Motor neuron (in vitro differentiated cells): ENCODE results near the gene SPATA6. TPM values are rescaled to one million over a fixed set of nuclear protein-coding genes. Genes with fewer than 3 reads are reported as not detected.
"Not testable (repeated sequence)": the region's sequence is repeated elsewhere in the genome, so short reads cannot be mapped to it uniquely, and the experiment has no call there.

Source experiments
- ATAC-seq, 8 experiments: fragments of 200-7000 bp; cut with Tn5 transposase; replicated peaks in 6 of 8; 2 replicates each; pipeline ENCODE4 v1.8.0; 2021; ENCODE audit warnings: mild to moderate bottlenecking in 8 of 8, moderate library complexity in 8 of 8
- H3K27ac ChIP-seq, 2 donors: fragments of 250-450 bp; sonication (Bioruptor Pico); 2 replicates each; pipeline ENCODE4 v1.9.0; 2021; ENCODE audit warnings: antibody characterized with exemption in 2 of 2, mild to moderate bottlenecking in 2 of 2, moderate library complexity in 1 of 2
- H3K4me1 ChIP-seq, 2 donors: fragments of 250-450 bp; sonication (Bioruptor Pico); replicated peaks in 1 of 2; 2 replicates each; pipeline ENCODE4 v1.6.1; 2021; ENCODE audit warnings: antibody characterized with exemption in 2 of 2, mild to moderate bottlenecking in 2 of 2, moderate library complexity in 1 of 2
- H3K4me3 ChIP-seq, 5 donors: fragments of 250-450 bp; sonication (Bioruptor Pico); 2 replicates each; pipeline ENCODE4 v1.9.0; 2021; ENCODE audit warnings: antibody characterized with exemption in 5 of 5, mild to moderate bottlenecking in 5 of 5, moderate library complexity in 4 of 5
- WGBS, 10 experiments: fragments of 450-650 bp; shearing (Covaris generic); methylation state at CpG; one replicate each; pipeline ENCODE4 v1.0.0; 2022; 5-methylcytosine and 5-hydroxymethylcytosine counted together
- in situ Hi-C, 9 experiments: fragments of 400-800 bp; cut with MboI; loops; one replicate each; pipeline ENCODE4 v1.15.0; 2021; ENCODE audit warnings: low sequenced_read_pairs in 9 of 9, low pct_unique_long_range_greater_than_20kb in 2 of 9; ENCODE audit not compliant: unreplicated experiment in 9 of 9
- total RNA-seq, 8 experiments: library from RNA; unstranded; fragments of 300-600 nt; gene quantifications; 2 replicates each; pipeline versions ENCODE4 v1.2.3 to v1.2.4, GENCODE V29; 2022

The SPATA6 gene
- 10 to 100 TPM in 4 of 8 experiments, 1 to 10 TPM in 3, under 1 TPM in 1; 0.61 to 37.4 (median 9.5) TPM for total RNA-seq

DNA sequence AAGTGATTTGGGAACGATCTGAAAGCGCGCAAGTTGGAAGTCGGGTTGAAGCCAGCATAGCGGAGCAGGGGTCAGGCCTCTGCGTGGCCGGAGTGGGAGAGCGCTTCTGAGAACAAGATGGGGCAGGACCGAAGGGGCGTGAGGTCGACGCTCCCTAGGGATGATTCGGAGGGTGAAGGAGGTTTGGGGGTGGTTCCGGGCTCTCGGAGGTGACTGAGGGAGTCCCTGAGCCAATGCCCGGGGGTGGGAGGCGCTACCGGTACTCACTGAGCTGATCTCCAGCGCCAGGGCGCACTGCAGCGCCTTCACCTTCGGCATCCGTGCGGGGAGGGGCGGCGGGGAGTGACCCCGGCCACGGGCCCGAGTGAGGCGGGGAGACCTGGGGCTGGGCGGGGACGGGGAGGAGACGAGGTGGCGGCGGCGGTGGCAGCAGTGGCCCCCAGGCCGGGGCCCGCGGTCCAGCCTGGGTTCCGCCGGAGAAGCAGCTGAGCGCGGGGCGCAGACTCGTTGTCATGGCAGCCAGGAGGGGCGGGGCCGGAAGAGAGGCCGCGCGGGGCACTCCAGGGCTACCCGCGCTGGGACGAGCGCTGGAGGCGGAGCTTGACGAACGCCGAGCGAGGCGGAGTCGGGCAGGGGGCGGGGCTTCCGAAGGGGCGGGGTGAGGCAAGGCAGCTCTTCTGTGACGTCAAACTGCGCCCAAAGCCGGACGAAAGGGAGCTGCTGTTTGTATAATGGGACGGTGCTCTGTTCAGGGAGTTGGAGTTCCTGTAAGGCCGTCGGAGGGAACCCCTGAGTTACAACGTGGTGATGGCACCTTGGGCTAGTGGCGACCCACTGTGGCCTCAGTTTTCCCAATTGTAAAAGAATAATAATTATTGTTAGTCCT lies at the start of gene SPATA6:
Gene SPATA6, minus strand, starts transcription at position 514 of the 886 bp plus-strand sequence. Its CDS starts 196 bp downstream, at position 318.
- ATAC-seq = peak; percentile 93 to 97 (median 96)
- Histone ChIP-seq H3K4me3 (peak within 1 kb of the TSS; percentile 53 to 84 (median 73)), H3K4me1 (peaks cover 15 to 25% of the 10 kb centered on the region in 2 donors), H3K27ac (peak within 1 kb of the TSS; percentile 45 to 57)
- in situ Hi-C loops = no loop called here
- 0 to 7% (median 0%) methylated on average over 3 to 12 of the region's 73 CpGs; no CpG with 5 or more reads in 3 of the 10 experiments for WGBS, 10 experiments

- in situ Hi-C loops, H3K27ac ChIP-seq, ATAC-seq, H3K4me3 ChIP-seq: not testable (repeated sequence)
- 45 to 100% (median 94%) methylated on average over 1 to 5 of the region's 6 CpGs; no CpG with 5 or more reads in 4 of the 10 experiments for WGBS, 10 experiments
- peaks cover 20 to 29% of the 10 kb centered on the region in 2 donors for H3K4me1 ChIP-seq
Observed at GRCh38 chr1:48519896-48520295, 47.9 kb upstream of the SPATA6 start.

DNA sequence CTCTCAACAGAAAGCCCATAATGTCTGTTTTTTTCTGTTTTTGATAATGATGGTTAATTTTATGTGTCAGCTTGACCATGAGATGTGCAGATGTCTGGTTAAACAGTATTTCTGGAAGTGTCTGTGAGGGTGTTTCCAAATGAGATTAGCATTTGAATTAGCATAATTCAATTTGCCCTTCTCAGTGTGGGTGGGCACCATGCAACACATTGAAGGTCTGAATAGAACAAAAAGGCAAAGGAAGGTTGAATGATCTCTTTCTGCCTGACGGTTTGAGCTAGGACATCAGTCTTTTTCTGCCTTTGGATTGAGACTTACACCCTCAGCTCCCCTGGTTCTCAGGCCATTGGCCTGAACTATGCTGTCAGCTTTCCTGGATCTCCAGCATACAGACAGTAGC lies 34.9 kb upstream of the SPATA6 start:
- Histone ChIP-seq H3K4me1 (peaks cover 5 to 18% of the 10 kb centered on the region in 2 donors), H3K27ac (no peak overlapping the region), H3K4me3 (no peak overlapping the region)
- whole genome bisulfite sequencing, 10 experiments = 0 to 33% (median 0%) methylated on average over 1 of the region's 1 CpG; no CpG with 5 or more reads in 2 of the 10 experiments
- ATAC-seq = peak in 6 of 8 experiments; percentile 44 to 99 (median 74)
- in situ Hi-C loops = no loop called here

GRCh38 chr1:48500541-48501450 lies 28.8 kb upstream of the SPATA6 start:
- Histone ChIP-seq H3K4me3 (no peak overlapping the region), H3K27ac (no peak overlapping the region), H3K4me1 (no peaks in the 10 kb centered on the region)
- in situ Hi-C loops = no loop called here
- WGBS, 10 experiments = 30 to 100% (median 64%) methylated on average over 1 to 12 of the region's 12 CpGs; no CpG with 5 or more reads in 1 of the 10 experiments
- ATAC-seq = no peak

DNA sequence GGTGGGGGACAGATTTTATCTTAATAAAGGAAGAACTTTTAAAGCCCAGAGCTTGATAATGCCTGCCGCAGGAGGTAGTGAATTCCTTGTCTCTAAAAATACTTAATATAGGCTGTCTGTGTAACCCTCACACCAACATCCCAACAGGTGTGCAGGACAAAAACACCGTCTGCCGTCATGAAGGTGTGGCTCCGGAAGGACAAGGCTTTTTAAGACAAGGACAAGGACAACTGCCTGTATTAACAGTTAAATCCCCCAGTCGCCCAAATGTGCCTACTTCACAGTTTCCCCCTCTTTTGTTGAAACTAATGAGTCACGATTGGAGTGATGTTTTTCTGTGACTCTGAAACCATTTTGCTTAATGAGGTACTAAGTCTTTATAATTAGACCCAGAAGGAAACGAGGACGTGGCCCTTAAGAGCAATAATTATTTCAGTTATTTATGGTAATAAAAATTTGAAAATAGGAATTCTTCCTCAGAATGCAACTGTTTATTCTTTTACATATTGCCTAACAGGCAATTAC lies 27.3 kb upstream of the SPATA6 start:
- H3K4me3 ChIP-seq = no peak overlapping the region
- ATAC-seq = no peak
- 17 to 93% (median 78%) methylated on average over 2 to 8 of the region's 8 CpGs for WGBS, 10 experiments
- no peak overlapping the region for H3K27ac ChIP-seq
- H3K4me1 ChIP-seq = peaks cover 0 to 4% of the 10 kb centered on the region in 2 donors
- in situ Hi-C loops = no loop called here

GRCh38 chr1:48498096-48498791 lies 26.2 kb upstream of the SPATA6 start:
- peak; percentile 77 to 98 (median 95) for ATAC-seq
- Histone ChIP-seq H3K27ac (no peak overlapping the region), H3K4me3 (no peak overlapping the region), H3K4me1 (peaks cover 0 to 6% of the 10 kb centered on the region in 2 donors)
- 0 to 52% (median 32%) methylated on average over 2 to 15 of the region's 15 CpGs for WGBS, 10 experiments
- in situ Hi-C loops = no loop called here

- ATAC-seq = no peak
- WGBS, 10 experiments = 89 to 100% (median 94%) methylated on average over 1 to 3 of the region's 3 CpGs; no CpG with 5 or more reads in 3 of the 10 experiments
- in situ Hi-C loops = no loop called here
- Histone ChIP-seq H3K4me3 (no peak overlapping the region), H3K4me1 (peaks cover 0 to 6% of the 10 kb centered on the region in 2 donors), H3K27ac (no peak overlapping the region)
Observed at GRCh38 chr1:48495911-48496310, 23.9 kb upstream of the SPATA6 start.

GRCh38 chr1:48495166-48495565 lies 23.2 kb upstream of the SPATA6 start:
- in situ Hi-C loops = no loop called here
- no peak overlapping the region for H3K4me3 ChIP-seq
- 0 to 100% (median 83%) methylated on average over 1 of the region's 1 CpG; no CpG with 5 or more reads in 5 of the 10 experiments for WGBS, 10 experiments
- ATAC-seq = no peak
- H3K4me1 ChIP-seq = peaks cover 0 to 6% of the 10 kb centered on the region in 2 donors
- no peak overlapping the region for H3K27ac ChIP-seq

DNA sequence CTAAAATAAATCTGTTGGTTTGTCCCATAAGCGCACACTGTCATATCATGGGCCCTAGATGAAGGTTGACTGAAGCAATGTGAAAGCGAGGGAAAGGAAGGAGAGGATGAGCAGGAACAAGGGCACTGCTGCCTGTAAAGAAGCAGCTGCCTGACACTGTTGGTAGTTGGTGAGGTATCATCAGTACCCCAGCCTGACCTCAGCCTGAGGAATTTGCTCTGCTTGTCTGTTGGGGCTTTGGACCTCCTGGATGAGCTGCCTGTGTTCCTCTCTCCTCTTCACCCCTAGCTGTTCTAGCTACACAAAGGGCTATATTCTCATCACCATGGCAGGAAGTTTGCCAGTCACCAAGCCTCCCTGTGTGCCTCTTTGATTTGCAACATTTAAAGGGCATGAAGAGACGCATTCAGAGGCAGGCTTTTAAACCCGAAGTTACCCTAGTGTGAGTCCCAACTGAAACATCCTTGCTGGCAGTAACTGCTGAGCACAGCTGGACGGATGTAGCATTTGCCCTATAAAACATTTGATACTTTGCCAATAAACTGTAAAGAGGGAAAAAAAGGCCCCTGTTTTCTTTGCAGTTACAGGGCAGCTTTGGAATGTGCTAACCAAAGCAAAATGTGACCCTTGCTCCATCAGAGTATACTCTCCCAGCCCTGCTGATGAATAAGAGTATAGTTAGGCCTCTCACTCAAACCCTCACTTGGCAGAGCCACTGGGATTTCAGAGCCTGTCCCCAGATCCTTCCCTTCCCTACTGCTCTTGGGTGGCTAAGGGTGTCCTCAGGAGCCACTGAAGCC lies 22.2 kb upstream of the SPATA6 start:
- no peak overlapping the region for H3K4me3 ChIP-seq
- 0 to 100% (median 64%) methylated on average over 1 to 5 of the region's 5 CpGs; no CpG with 5 or more reads in 1 of the 10 experiments for WGBS, 10 experiments
- peak in 3 of 8 experiments; percentile 53 to 82 (median 62) for ATAC-seq
- peaks cover 0 to 6% of the 10 kb centered on the region in 2 donors for H3K4me1 ChIP-seq
- H3K27ac ChIP-seq = no peak overlapping the region
- in situ Hi-C loops = no loop called here

- Histone ChIP-seq H3K4me1 (peaks cover 0 to 6% of the 10 kb centered on the region in 2 donors), H3K4me3 (no peak overlapping the region), H3K27ac (no peak overlapping the region)
- ATAC-seq = no peak
- WGBS, 10 experiments = 35 to 90% (median 77%) methylated on average over 2 to 5 of the region's 5 CpGs
- in situ Hi-C loops = no loop called here
Observed at GRCh38 chr1:48493041-48493440, 21.0 kb upstream of the SPATA6 start.

DNA sequence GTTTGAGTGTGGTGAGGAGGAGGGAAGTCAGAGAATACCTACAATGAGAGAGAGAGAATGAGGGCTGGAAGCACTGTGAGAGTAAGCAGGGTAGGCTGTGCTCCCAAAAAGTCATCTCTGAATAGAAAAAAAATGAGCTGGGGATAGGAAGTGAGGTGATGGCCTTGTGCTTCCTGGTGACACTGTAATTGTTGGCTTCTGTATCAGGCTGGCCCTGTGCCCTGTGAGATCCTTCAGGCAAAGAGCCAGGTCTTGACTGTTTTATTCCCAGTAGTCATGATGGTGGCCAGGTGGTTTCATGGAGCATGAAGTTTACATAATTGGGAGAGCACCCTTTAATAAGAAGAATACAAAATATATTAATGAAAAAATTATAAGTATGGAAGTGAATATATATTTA lies 20.4 kb upstream of the SPATA6 start:
- in situ Hi-C loops = no loop called here
- ATAC-seq = no peak

More for the DNA sequence above, 20.4 kb upstream of the SPATA6 start:
- Histone ChIP-seq H3K4me3 (no peak overlapping the region), H3K4me1 (peaks cover 0 to 6% of the 10 kb centered on the region in 2 donors), H3K27ac (no peak overlapping the region)
